Keratinocyte (primary cell): Measurements from ENCODE around the gene CISD3. TPM values are rescaled to one million over a fixed set of nuclear protein-coding genes. Genes with fewer than 3 reads are reported as not detected.

Source experiments
- DNase-seq: peaks from one replicate; pipeline ENCODE4 v3.0.0-alpha.2; 2011; ENCODE audit warnings: low read depth, missing footprints, low spot score
- FAIRE-seq: peaks from 2 replicates; lab custom pipeline; 2011; peaks lifted over from hg19 to GRCh38; lab: Jason Lieb, UNC
- H2AFZ ChIP-seq: 2 replicates; pipeline ENCODE4 v1.6.0; 2012; ENCODE audit warnings: low read length, control low read depth, inconsistent platforms; ENCODE audit not compliant: control insufficient read depth
- H3K27ac ChIP-seq: 2 replicates; pipeline ENCODE4 v1.5.1; 2011; ENCODE audit warnings: low read length; ENCODE audit not compliant: control insufficient read depth, insufficient read depth
- H3K27me3 ChIP-seq: 3 replicates; pipeline ENCODE4 v1.6.0; 2011; ENCODE audit warnings: low read length; ENCODE audit not compliant: control insufficient read depth, insufficient read depth; ENCODE audit errors: extremely low read depth
- H3K36me3 ChIP-seq, 2 experiments: 2 replicates in 1 of 2; 3 replicates in 1 of 2; pipeline ENCODE4 v1.5.1; 2011; ENCODE audit warnings: low read length in 2 of 2, mild to moderate bottlenecking in 1 of 2; ENCODE audit not compliant: control insufficient read depth in 2 of 2, insufficient read depth in 2 of 2; ENCODE audit errors: extremely low read depth in 1 of 2
- H3K4me1 ChIP-seq: 3 replicates; pipeline ENCODE4 v1.5.1; 2011; ENCODE audit warnings: low read length; ENCODE audit not compliant: control insufficient read depth, insufficient read depth; ENCODE audit errors: extremely low read depth
- H3K4me2 ChIP-seq: 3 replicates; pipeline ENCODE4 v1.6.0; 2011; ENCODE audit warnings: low read depth, low read length; ENCODE audit not compliant: control insufficient read depth, insufficient read depth; ENCODE audit errors: extremely low read depth
- H3K4me3 ChIP-seq, 3 experiments: fragments of 200-600 bp in 1 of 3; sonication (generic) in 1 of 3; 2 replicates in 2 of 3; 3 replicates in 1 of 3; pipeline ENCODE4 v1.5.1; 2011 to 2016; ENCODE audit warnings: low read length in 3 of 3, mild to moderate bottlenecking in 3 of 3, control low read depth in 2 of 3, inconsistent platforms in 1 of 3, low read depth in 1 of 3, mixed read lengths in 1 of 3, mixed run types in 1 of 3, moderate library complexity in 1 of 3; ENCODE audit not compliant: control insufficient read depth in 2 of 3, insufficient read depth in 2 of 3; ENCODE audit errors: extremely low read depth in 1 of 3
- H3K79me2 ChIP-seq: 2 replicates; pipeline ENCODE4 v1.6.0; 2012; ENCODE audit warnings: low read length; ENCODE audit not compliant: control insufficient read depth, insufficient read depth
- H3K9ac ChIP-seq: 3 replicates; pipeline ENCODE4 v1.6.0; 2011; ENCODE audit warnings: low read length; ENCODE audit not compliant: control insufficient read depth, insufficient read depth; ENCODE audit errors: extremely low read depth
- H3K9me1 ChIP-seq: 3 replicates; pipeline ENCODE4 v1.6.0; 2011; ENCODE audit warnings: low read length; ENCODE audit not compliant: control insufficient read depth, insufficient read depth; ENCODE audit errors: extremely low read depth
- H3K9me3 ChIP-seq: 2 replicates; pipeline ENCODE4 v1.5.1; 2012; ENCODE audit warnings: low read depth, low read length; ENCODE audit not compliant: control insufficient read depth
- H4K20me1 ChIP-seq: 3 replicates; pipeline ENCODE4 v1.6.0; 2011; ENCODE audit warnings: low read length; ENCODE audit not compliant: control insufficient read depth, insufficient read depth; ENCODE audit errors: extremely low read depth
- CTCF ChIP-seq, 3 experiments: IDR thresholded peaks in 1 of 3; conservative IDR thresholded peaks in 1 of 3; optimal IDR thresholded peaks in 1 of 3; 2 replicates in 2 of 3; 3 replicates in 1 of 3; pipeline versions ENCODE3 to v1.5.1; 2011; ENCODE audit warnings: low read length in 3 of 3, mild to moderate bottlenecking in 3 of 3, moderate library complexity in 2 of 3, control low read depth in 1 of 3, inconsistent platforms in 1 of 3; ENCODE audit not compliant: insufficient read depth in 2 of 3; ENCODE audit errors: extremely low read depth in 1 of 3
- EZH2 ChIP-seq: IDR thresholded peaks from one replicate; pipeline ENCODE4 v1.6.1; 2012; ENCODE audit warnings: inconsistent platforms, mild to moderate bottlenecking, low read length, moderate library complexity
- dilution Hi-C: fragments of 300-500 bp; cut with MboI; formaldehyde crosslinking; loops from one replicate; pipeline ENCODE4 v1.7.0; 2020; ENCODE audit warnings: low sequenced_read_pairs; ENCODE audit not compliant: extremely low pct_ligation_motif_present
- polyA plus RNA-seq, 5 experiments: library from polyadenylated mRNA; depleted of rRNA in 3 of 5; stranded (reverse) in 3 of 5; stranded (forward) in 1 of 5; unstranded in 1 of 5; fragments of >200 nt; gene quantifications; 1 replicate in 1 of 5; 2 replicates in 3 of 5; 3 replicates in 1 of 5; pipeline versions ENCODE4 v1.2.1 to v1.2.3, GENCODE V29; 2011 to 2012; ENCODE audit warnings: missing spikeins in 2 of 5, low read depth in 1 of 5, low replicate concordance in 1 of 5

Gene CISD3
- polyA plus RNA-seq, 1 donor (not counting 4 experiments of a cell fraction or from before 2014, with no cell fraction given): 17.1 TPM

GRCh38 chr17:38738007-38738662 lies 8.0 kb downstream of the CISD3 start:
- DNase-seq (no peak), FAIRE-seq (no peak)
- H3K4me3 ChIP-seq: no peak overlapping the region
- H3K27me3 ChIP-seq: no peaks in the 10 kb centered on the region
- dilution Hi-C loops: no loop called here
- no peaks in the 10 kb centered on the region for H3K9me3 ChIP-seq
- peaks cover 22% of the 10 kb centered on the region for H3K79me2 ChIP-seq
- H3K9ac ChIP-seq: no peak overlapping the region
- H2AFZ ChIP-seq: no peak overlapping the region
- H3K36me3 ChIP-seq: peaks cover 17 to 29% of the 10 kb centered on the region in 2 experiments
- H3K27ac ChIP-seq: no peak overlapping the region
- peaks cover 10% of the 10 kb centered on the region for H3K4me1 ChIP-seq
- no peaks in the 10 kb centered on the region for H3K9me1 ChIP-seq
- H4K20me1 ChIP-seq: peaks cover 4% of the 10 kb centered on the region
- H3K4me2 ChIP-seq: no peak overlapping the region
- TF ChIP-seq CTCF (optimal IDR thresholded peaks at IDR 0.05 in 1 of 3, IDR thresholded peaks at IDR 0.05 in 1 of 3, conservative IDR thresholded peaks at IDR 0.05 in 1 of 3; ENCODE audit: extremely low read depth in 1 of 3, insufficient read depth in 2 of 3, low read length in 3 of 3) (no peak), EZH2 (no peak)

GRCh38 chr17:38738686-38739085 lies 8.5 kb downstream of the CISD3 start:
- Histone ChIP-seq H3K9me1 (no peaks in the 10 kb centered on the region), H3K36me3 (peaks cover 12 to 24% of the 10 kb centered on the region in 2 experiments), H3K27me3 (no peaks in the 10 kb centered on the region), H3K9ac (no peak overlapping the region), H3K9me3 (no peaks in the 10 kb centered on the region), H4K20me1 (peaks cover 4% of the 10 kb centered on the region), H3K27ac (no peak overlapping the region), H2AFZ (no peak overlapping the region), H3K4me1 (peaks cover 13% of the 10 kb centered on the region), H3K4me3 (no peak overlapping the region), H3K4me2 (no peak overlapping the region), H3K79me2 (peaks cover 28% of the 10 kb centered on the region)
- no peak for DNase-seq
- FAIRE-seq: no peak
- dilution Hi-C loops: no loop called here
- TF ChIP-seq CTCF (optimal IDR thresholded peaks at IDR 0.05 in 1 of 3, IDR thresholded peaks at IDR 0.05 in 1 of 3, conservative IDR thresholded peaks at IDR 0.05 in 1 of 3; ENCODE audit: extremely low read depth in 1 of 3, insufficient read depth in 2 of 3, low read length in 3 of 3) (no peak), EZH2 (no peak)
